GM19023 (cell line): ENCODE measurements around the gene BST1.

Experiments used
- ATAC-seq: cut with Tn5 transposase; IDR thresholded peaks from one replicate; pipeline ENCODE4 v1.9.1; 2021; ENCODE audit warnings: mild to moderate bottlenecking, moderate library complexity; ENCODE audit not compliant: unreplicated experiment

BST1 gene

GRCh38 chr4:15702941-15703403 is at the start of gene BST1:
Gene BST1 (plus strand): TSS chr4:15703065. CDS start chr4:15703145, 80 bp downstream.
- peak; percentile 83 for ATAC-seq

- ATAC-seq, result no peak
These were observed 49.4 kb upstream of the BST1 start for GRCh38 chr4:15653420-15653819.

- ATAC-seq, result no peak
These were observed 48.8 kb upstream of the BST1 start for GRCh38 chr4:15653864-15654592.

- ATAC-seq, result peak; percentile 63
These were observed 48.2 kb upstream of the BST1 start for GRCh38 chr4:15654593-15655222.

- ATAC-seq, result peak; percentile 73
These were observed 47.4 kb upstream of the BST1 start, which contains the start of gene FBXL5 for GRCh38 chr4:15655223-15656037. Gene FBXL5 (minus strand): TSS chr4:15655357. CDS start chr4:15655287, 70 bp downstream.

- no peak for ATAC-seq
These were observed 46.8 kb upstream of the BST1 start for GRCh38 chr4:15656038-15656470.

GRCh38 chr4:15657366-15657765 is 45.5 kb upstream of the BST1 start:
- no peak for ATAC-seq

GRCh38 chr4:15658136-15658770 is 44.6 kb upstream of the BST1 start:
- ATAC-seq, result no peak

GRCh38 chr4:15658781-15659180 is 44.1 kb upstream of the BST1 start:
- no peak for ATAC-seq

- ATAC-seq, result no peak
These were observed 42.9 kb upstream of the BST1 start for GRCh38 chr4:15659768-15660570.

GRCh38 chr4:15665753-15666365 is 37.0 kb upstream of the BST1 start:
- ATAC-seq, result no peak

GRCh38 chr4:15667006-15667405 is 35.9 kb upstream of the BST1 start:
- no peak for ATAC-seq

- no peak for ATAC-seq
These were observed 34.1 kb upstream of the BST1 start for GRCh38 chr4:15668566-15669435.

- ATAC-seq, result no peak
These were observed 32.3 kb upstream of the BST1 start for GRCh38 chr4:15670576-15670975.

GRCh38 chr4:15672101-15672500 is 30.8 kb upstream of the BST1 start:
- ATAC-seq, result no peak

GRCh38 chr4:15673337-15673736 is 29.5 kb upstream of the BST1 start:
- no peak for ATAC-seq

GRCh38 chr4:15674046-15674445 is 28.8 kb upstream of the BST1 start:
- no peak for ATAC-seq

GRCh38 chr4:15674926-15675325 is 27.9 kb upstream of the BST1 start:
- ATAC-seq, result no peak

GRCh38 chr4:15675356-15675755 is 27.5 kb upstream of the BST1 start:
- ATAC-seq, result no peak
